NCI-H2029 treated with DMSO at 0.1 percent for 48 hours (cell line): Measurements from ENCODE around the gene ARAF.
"Not testable (repeated sequence)": the region's sequence is repeated elsewhere in the genome, so short reads cannot be mapped to it uniquely, and the experiment has no call there.

ENCODE experiments used
- DNase-seq: peaks from one replicate; lab custom pipeline; 2025; lab: John Stamatoyannopoulos, UW

The ARAF gene

GRCh38 chrX:47560934-47561658 lies at the start of gene ARAF:
Gene ARAF (plus strand): TSS chrX:47561205. CDS start chrX:47562968, 1,763 bp downstream.
- peak; percentile 65 for DNase-seq

GRCh38 chrX:47512383-47512782 lies 48.6 kb upstream of the ARAF start:
- not testable (repeated sequence) for DNase-seq

- not testable (repeated sequence) for DNase-seq
Observed at GRCh38 chrX:47513034-47513965, 47.7 kb upstream of the ARAF start.

GRCh38 chrX:47514533-47515235 lies 46.3 kb upstream of the ARAF start:
- DNase-seq, result no peak

GRCh38 chrX:47515941-47516665 lies 44.9 kb upstream of the ARAF start:
- DNase-seq, result no peak

- no peak for DNase-seq
Observed at GRCh38 chrX:47518144-47518543, 42.9 kb upstream of the ARAF start.

GRCh38 chrX:47523297-47523696 lies 37.7 kb upstream of the ARAF start:
- DNase-seq, result no peak

- no peak for DNase-seq
Observed at GRCh38 chrX:47523713-47524166, 37.3 kb upstream of the ARAF start.

GRCh38 chrX:47529548-47529947 lies 31.5 kb upstream of the ARAF start:
- no peak for DNase-seq

GRCh38 chrX:47530049-47530448 lies 31.0 kb upstream of the ARAF start:
- DNase-seq, result no peak

- DNase-seq, result no peak
Observed at GRCh38 chrX:47539860-47540259, 21.1 kb upstream of the ARAF start.

GRCh38 chrX:47540754-47541538 lies 20.1 kb upstream of the ARAF start:
- peak; percentile 59 for DNase-seq

GRCh38 chrX:47543496-47543895 lies 17.5 kb upstream of the ARAF start:
- no peak for DNase-seq

- DNase-seq, result peak; percentile 70
Observed at GRCh38 chrX:47556045-47556623, 4.9 kb upstream of the ARAF start.

- DNase-seq, result no peak
Observed at GRCh38 chrX:47558436-47558835, 2.6 kb upstream of the ARAF start.

- DNase-seq, result no peak
Observed at GRCh38 chrX:47560179-47560933, 649 bp upstream of the ARAF start.

GRCh38 chrX:47561659-47562151 lies 700 bp downstream of the ARAF start:
- no peak for DNase-seq

- DNase-seq, result no peak
Observed at GRCh38 chrX:47562615-47563243, 1.7 kb downstream of the ARAF start.

GRCh38 chrX:47563801-47564315 lies 2.9 kb downstream of the ARAF start:
- DNase-seq, result no peak
